Measurements from ENCODE around the gene CFAP410.

Gene CFAP410

DNA sequence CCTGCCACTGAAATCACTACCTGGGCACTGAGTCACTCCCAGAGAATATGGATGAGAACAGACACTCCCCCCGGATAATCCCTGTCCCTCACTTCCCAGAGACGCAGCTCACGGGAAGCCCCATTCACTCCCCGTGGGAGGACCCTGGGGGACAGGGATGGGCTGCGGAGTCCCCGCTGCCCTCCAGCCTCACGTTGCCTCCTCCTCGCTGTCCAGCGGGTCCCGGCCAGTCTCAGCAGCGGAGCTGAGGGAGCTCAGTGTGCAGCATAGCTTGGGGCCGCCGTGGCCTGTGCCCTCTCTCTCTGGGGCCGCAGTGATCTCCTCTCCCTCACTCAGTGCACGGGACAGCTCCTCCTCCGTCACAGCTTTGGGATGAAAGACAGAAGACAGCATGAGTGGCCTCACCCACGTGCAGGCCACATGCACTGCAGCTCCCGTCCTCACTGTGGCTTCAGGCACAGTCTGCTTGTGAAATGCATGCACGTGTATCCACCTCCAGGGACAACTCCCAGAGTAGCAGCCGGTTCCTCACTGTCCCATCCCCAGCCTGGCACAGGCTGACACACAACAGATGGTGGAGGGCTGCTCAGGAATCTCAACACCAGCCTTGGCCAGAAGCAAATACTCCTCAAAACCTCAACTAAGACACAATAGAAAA lies 7.4 kb downstream of the CFAP410 start:
- no peak for DNase-seq (ENCODE audit: low read depth in 1 of 2, low spot score in 1 of 2)

- no peak for DNase-seq (ENCODE audit: low read depth in 1 of 2, low spot score in 1 of 2)
Observed at GRCh38 chr21:44331209-44331608, 8.0 kb downstream of the CFAP410 start.

DNA sequence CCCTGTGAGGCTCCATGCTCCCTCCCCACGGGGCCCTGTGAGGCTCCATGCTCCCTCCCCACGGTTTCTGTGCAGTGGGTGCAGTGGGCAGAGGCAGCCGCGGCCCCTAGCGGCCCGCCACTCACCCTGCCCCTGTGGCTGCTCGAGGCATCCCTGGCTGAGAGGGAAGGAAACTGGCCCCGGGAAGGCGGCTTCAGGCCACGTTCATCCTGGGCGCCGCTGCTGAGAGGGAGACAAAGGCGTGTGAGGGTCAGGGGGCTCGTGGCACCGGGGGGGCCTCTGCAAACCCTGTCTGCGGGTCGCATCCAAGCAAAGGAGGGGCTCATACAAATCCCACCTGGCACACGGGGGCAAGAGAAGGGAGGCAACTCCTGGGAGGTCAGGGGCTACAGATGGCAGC lies 8.5 kb downstream of the CFAP410 start:
- DNase-seq (ENCODE audit: low read depth in 1 of 2, low spot score in 1 of 2) = no peak

DNA sequence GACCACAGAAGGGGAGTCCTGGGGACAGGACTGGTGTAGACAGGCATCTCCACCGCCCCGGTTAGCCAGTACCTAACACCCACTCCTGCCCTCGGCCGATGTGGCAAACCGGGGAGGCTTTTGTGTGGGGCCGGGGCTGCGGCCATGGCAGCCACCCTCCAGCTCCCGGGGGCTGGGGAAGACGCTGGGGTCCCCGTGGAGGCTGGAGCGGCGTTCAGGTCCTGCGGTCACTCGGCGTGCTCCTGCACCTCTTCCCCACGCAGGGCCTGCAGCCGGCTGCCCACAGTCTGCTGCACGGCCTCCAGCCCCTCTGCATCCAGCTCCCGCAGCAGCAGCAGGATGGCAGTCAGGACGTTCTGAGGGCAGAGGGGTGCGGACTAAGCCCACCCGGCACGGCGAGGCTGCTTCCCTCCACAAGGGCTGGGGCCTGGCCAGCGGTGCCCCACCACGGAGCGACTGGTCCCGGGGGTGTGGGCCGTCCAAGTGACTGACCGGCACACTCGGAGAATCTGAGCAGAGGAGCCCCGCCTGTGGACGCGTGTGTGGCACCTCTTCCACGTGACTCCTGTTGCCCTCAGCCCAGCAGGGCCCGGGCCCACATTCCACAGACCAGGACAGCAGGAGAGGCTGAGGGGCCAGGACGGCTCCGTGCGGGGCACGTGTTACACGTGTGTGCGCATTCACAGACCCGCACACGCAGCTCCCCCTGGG lies 9.1 kb downstream of the CFAP410 start:
- no peak for DNase-seq (ENCODE audit: low read depth in 1 of 2, low spot score in 1 of 2)

- no peak for DNase-seq (ENCODE audit: low read depth in 1 of 2, low spot score in 1 of 2)
Observed at GRCh38 chr21:44329086-44329889, 9.9 kb downstream of the CFAP410 start.

GRCh38 chr21:44328242-44328895 lies 10.8 kb downstream of the CFAP410 start:
- DNase-seq (ENCODE audit: low read depth in 1 of 2, low spot score in 1 of 2) = no peak

DNA sequence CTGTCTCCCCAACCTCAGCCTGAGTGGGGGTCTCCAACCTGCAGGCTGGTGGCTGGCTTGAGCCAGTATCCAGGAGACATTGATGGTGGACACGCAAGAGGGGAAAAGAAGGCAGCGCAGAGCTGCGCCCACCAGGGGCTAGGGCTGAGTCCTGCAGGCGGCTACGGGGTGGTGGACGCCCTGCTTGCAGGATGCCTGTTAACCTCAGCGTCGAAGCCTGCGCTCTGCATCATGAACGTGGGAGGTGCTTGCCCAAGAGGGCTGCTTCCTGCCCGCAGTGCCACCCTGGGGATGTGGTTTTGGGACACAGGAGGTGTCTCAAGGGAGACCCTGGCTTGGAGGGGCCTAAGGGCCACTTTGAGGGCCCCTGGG lies 11.6 kb downstream of the CFAP410 start:
- no peak for DNase-seq (ENCODE audit: low read depth in 1 of 2, low spot score in 1 of 2)

GRCh38 chr21:44326716-44327602 lies 12.2 kb downstream of the CFAP410 start:
- no peak for DNase-seq (ENCODE audit: low read depth in 1 of 2, low spot score in 1 of 2)

DNA sequence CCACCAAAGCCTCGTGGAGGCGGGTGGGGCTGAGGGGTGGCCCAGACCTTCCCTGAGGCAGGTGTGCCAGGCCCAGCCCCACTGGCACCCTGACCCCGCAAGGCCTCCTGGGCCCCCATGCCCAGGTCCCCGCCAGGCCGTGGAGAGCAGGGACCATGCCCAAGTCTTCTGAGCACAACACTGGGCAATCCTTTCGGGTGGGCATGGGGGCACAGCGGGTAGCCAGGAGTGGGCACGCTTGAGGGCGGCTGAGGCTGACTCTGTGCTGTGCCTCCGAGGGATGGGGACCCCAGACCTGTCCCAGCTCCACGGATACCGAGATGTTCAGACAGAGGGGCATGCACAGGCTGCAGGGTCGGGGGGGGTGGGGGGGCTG lies 12.9 kb downstream of the CFAP410 start:
- DNase-seq (ENCODE audit: low read depth in 1 of 2, low spot score in 1 of 2) = no peak

DNA sequence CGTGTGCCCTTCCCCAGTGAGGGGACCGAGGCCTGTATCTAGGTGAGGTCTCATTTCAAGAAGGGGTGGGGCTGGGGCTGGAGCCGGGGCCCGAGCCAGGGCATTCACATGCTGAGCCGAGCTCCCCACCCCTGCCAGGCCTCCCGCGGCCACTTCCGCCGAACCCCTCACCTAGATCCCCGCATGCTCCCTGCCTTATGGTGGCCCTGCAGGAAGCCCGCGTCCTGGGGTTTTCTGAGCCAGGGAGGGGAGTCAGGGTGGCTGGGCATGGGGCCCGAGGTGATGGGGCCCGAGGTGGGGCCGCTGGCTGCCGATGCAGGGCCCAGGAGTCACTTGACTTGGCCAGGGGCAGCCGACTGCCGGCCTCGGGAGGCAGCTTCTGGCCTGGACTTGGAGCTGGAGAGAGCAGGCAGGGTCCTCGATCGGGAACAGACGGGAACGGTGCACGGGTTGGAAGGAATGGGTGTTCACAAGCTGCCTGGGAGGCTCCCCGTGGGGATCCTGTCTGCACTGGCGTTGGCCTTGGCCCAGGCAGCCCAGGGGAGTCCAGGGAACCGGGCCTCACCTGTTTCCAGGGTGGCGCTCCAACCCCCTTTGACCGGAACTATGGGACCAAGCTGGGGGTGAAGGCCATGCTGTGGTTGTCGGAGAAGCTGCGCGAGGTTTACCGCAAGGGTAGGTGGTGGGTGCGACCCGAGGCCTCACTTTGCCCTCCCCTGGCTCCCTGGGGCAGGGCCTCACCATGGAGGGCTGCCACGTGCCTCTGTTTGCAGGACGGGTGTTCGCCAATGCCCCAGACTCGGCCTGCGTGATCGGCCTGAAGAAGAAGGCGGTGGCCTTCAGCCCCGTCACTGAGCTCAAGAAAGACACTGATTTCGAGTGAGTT lies 13.6 kb downstream of the CFAP410 start:
- no peak for DNase-seq (ENCODE audit: low read depth in 1 of 2, low spot score in 1 of 2)

- no peak for DNase-seq (ENCODE audit: low read depth in 1 of 2, low spot score in 1 of 2)
Observed at GRCh38 chr21:44324854-44325107, 14.4 kb downstream of the CFAP410 start.

- no peak for DNase-seq (ENCODE audit: low read depth in 1 of 2, low spot score in 1 of 2)
Observed at GRCh38 chr21:44324106-44324853, 14.9 kb downstream of the CFAP410 start.

- DNase-seq (ENCODE audit: low read depth in 1 of 2, low spot score in 1 of 2) = no peak
Observed at GRCh38 chr21:44323591-44323990, 15.6 kb downstream of the CFAP410 start.

- DNase-seq (ENCODE audit: low read depth in 1 of 2, low spot score in 1 of 2) = no peak
Observed at GRCh38 chr21:44322621-44323325, 16.4 kb downstream of the CFAP410 start.

DNA sequence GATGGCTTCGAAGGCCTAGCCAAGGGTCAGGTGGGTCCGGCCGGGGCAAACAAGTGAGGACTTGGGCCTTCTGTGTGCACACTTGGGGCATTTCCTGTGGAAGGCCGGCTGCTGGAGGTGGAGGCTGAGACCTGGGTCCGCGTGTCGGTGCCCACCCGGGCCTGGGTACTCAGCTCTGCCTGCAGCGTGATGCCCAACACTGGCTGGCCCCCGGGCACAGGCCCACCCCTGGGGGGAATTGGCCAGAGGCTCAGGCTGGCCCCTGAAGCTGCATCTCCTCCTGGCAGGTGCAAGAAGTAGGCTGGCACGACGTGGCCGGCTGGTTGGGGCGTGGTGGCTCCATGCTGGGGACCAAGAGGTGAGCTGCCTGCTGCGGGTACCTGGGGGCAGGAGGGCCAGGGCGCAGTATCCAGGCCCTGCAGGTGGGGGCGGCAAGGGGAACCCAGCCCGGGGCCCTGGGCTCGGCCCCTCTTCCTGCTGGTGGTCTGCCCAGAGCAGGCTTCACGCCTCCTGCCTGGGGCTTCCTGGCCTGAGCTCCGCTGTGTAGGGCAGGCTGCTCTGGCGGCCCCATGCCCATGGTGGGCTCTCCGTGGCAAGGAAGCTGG lies 17.2 kb downstream of the CFAP410 start:
- no peak for DNase-seq (ENCODE audit: low read depth in 1 of 2, low spot score in 1 of 2)

DNA sequence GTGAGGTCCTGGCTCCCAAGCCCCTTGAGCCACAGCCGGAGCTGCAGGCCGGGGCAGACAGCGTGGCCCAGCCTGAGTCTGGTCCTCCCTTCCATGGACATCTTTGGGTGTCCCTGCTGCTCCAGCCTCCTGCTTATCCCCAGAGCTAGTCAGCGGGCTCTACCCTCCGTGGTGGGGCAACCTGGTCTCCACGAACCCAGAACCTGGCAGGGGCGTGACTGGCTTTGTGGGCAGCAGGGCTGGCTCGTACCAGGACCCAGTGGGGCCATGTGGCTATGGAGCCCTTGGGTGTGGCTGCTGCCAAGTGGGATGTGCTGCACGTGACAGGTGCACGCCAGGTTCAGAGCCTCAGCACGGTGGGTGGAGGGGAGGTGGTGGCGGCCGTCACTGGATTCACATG lies 18.3 kb downstream of the CFAP410 start:
- DNase-seq (ENCODE audit: low read depth in 1 of 2, low spot score in 1 of 2) = no peak

- DNase-seq (ENCODE audit: low read depth in 1 of 2, low spot score in 1 of 2) = no peak
Observed at GRCh38 chr21:44319407-44320065, 19.7 kb downstream of the CFAP410 start.
